ENCODE measurements around the gene ZNF841. TPM values are rescaled to one million over a fixed set of nuclear protein-coding genes. Genes with fewer than 3 reads are reported as not detected.

The ZNF841 gene
- total RNA-seq, 1 donor from 2014 or later = 24.3 TPM

DNA sequence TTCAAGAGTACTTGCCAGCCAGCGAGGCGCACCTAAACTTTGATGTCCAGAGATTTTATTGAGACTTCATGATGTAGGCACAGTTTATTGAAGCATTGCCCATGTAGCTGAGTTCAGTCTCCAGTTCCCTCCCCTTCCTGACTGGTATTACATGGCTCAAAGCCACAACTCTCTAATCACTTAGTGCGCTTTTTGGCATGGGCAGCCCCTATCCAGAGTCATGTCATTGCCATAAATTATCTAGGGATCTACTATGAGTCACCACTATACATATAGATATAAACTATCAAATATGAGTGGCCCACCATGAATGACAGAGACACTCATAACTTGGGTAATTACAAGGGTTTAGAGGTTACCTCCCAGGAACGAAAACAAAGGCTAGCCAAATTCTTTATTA is 75.1 kb downstream of the ZNF841 start:
- TF ChIP-seq, protein P1, sequence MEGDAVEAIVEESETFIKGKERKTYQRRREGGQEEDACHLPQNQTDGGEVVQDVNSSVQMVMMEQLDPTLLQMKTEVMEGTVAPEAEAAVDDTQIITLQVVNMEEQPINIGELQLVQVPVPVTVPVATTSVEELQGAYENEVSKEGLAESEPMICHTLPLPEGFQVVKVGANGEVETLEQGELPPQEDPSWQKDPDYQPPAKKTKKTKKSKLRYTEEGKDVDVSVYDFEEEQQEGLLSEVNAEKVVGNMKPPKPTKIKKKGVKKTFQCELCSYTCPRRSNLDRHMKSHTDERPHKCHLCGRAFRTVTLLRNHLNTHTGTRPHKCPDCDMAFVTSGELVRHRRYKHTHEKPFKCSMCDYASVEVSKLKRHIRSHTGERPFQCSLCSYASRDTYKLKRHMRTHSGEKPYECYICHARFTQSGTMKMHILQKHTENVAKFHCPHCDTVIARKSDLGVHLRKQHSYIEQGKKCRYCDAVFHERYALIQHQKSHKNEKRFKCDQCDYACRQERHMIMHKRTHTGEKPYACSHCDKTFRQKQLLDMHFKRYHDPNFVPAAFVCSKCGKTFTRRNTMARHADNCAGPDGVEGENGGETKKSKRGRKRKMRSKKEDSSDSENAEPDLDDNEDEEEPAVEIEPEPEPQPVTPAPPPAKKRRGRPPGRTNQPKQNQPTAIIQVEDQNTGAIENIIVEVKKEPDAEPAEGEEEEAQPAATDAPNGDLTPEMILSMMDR (IDR thresholded peaks at IDR 0.05) = no peak
- Mint-ChIP-seq H3K4me1 (ENCODE audit: low read depth) (no peaks in the 10 kb centered on the region), H3K27me3 (ENCODE audit: low read depth) (no peaks in the 10 kb centered on the region), H3K9me3 (ENCODE audit: low read depth) (peaks cover 59% of the 10 kb centered on the region), H3K27ac (ENCODE audit: unreplicated experiment) (no peak overlapping the region), H3K36me3 (ENCODE audit: low read depth) (peaks cover 83% of the 10 kb centered on the region), H3K4me3 (ENCODE audit: unreplicated experiment) (no peak overlapping the region)
- DNase-seq (ENCODE audit: low spot score) = no peak

Other genes starting within 250 kb of the ZNF841 start
- 11.2 to 17.4 TPM (median 11.2 TPM) in 3 replicates for gene ZNF577, start 207.8 kb downstream of the ZNF841 start, total RNA-seq
- gene ZNF649, start 190.7 kb downstream of the ZNF841 start, total RNA-seq = 10.7 to 13.7 TPM (median 11.2 TPM) in 3 replicates
- gene ZNF613, start 168.3 kb downstream of the ZNF841 start, total RNA-seq = 6.4 to 7.2 TPM (median 6.5 TPM) in 3 replicates
- gene ZNF350, start 108.9 kb downstream of the ZNF841 start, total RNA-seq = 5.6 to 10.3 TPM (median 7.0 TPM) in 3 replicates
- gene ZNF615, start 87.6 kb downstream of the ZNF841 start, total RNA-seq = 8.5 to 10.8 TPM (median 9.8 TPM) in 3 replicates
- 6.0 to 8.3 TPM (median 7.4 TPM) in 3 replicates for gene ZNF614, start 67.4 kb downstream of the ZNF841 start, total RNA-seq
- gene ZNF432, start 46.9 kb downstream of the ZNF841 start, total RNA-seq = 9.7 to 22.2 TPM (median 10.0 TPM) in 3 replicates
- 12.8 to 18.6 TPM (median 13.6 TPM) in 3 replicates for gene ZNF616, start 44.2 kb upstream of the ZNF841 start, total RNA-seq
- 14.5 to 18.1 TPM (median 14.7 TPM) in 3 replicates for gene ZNF836, start 75.9 kb upstream of the ZNF841 start, total RNA-seq
- gene PPP2R1A, start 94.3 kb upstream of the ZNF841 start, total RNA-seq = 210 to 236 TPM (median 228 TPM) in 3 replicates
- gene ZNF766, start 173.8 kb upstream of the ZNF841 start, total RNA-seq = 12.8 to 15.3 TPM (median 13.9 TPM) in 3 replicates
- gene ZNF480, start 201.4 kb upstream of the ZNF841 start, total RNA-seq = 10.0 to 12.1 TPM (median 11.6 TPM) in 3 replicates
- gene ZNF610, start 240.5 kb upstream of the ZNF841 start, total RNA-seq = 3.5 to 6.2 TPM (median 4.5 TPM) in 3 replicates